Gastrocnemius medialis (tissue), 4 donors: ENCODE results near the gene NDUFB10. TPM values are rescaled to one million over a fixed set of nuclear protein-coding genes. Genes with fewer than 3 reads are reported as not detected.

ENCODE experiments used
- ATAC-seq, 2 donors: fragments of 150-250 bp; one replicate each; pipeline ENCODE4 v1.9.1; 2016
- DNase-seq, 2 donors: peaks; one replicate each; pipeline ENCODE4 v3.0.0-alpha.2; 2019
- H3K27ac ChIP-seq, 4 donors: fragments of 200-600 bp; sonication (generic); 1 replicate in 1 of 4; 2 replicates in 3 of 4; pipeline ENCODE4 v1.5.1; 2016 to 2018; ENCODE audit warnings: mild to moderate bottlenecking in 2 of 4, moderate library complexity in 1 of 4
- H3K27me3 ChIP-seq, 3 donors: fragments of 200-600 bp; sonication (generic) in 2 of 3; 1 replicate in 1 of 3; 2 replicates in 2 of 3; pipeline versions ENCODE4 v1.5.1 to v1.6.0; 2016 to 2019; ENCODE audit warnings: mild to moderate bottlenecking in 1 of 3, moderate library complexity in 1 of 3
- H3K36me3 ChIP-seq, 2 donors: fragments of 200-600 bp; sonication (generic) in 1 of 2; one replicate each; pipeline ENCODE4 v1.5.1; 2017 to 2018
- H3K4me1 ChIP-seq, 2 donors: fragments of 200-600 bp; sonication (generic) in 1 of 2; one replicate each; pipeline ENCODE4 v1.5.1; 2016 to 2017; ENCODE audit warnings: mild to moderate bottlenecking in 2 of 2
- H3K4me3 ChIP-seq, 4 donors: fragments of 200-600 bp; sonication (generic) in 3 of 4; 1 replicate in 1 of 4; 2 replicates in 3 of 4; pipeline ENCODE4 v1.5.1; 2016 to 2019; ENCODE audit warnings: mild to moderate bottlenecking in 2 of 4
- H3K9me3 ChIP-seq, 3 donors: fragments of 200-600 bp; sonication (generic) in 2 of 3; 1 replicate in 1 of 3; 2 replicates in 2 of 3; pipeline ENCODE4 v1.5.1; 2016 to 2019
- CTCF ChIP-seq, 5 experiments: fragments of 450-650 bp in 3 of 5; fragments of 200-600 bp in 2 of 5; sonication (generic) in 2 of 5; IDR thresholded peaks in 4 of 5; conservative IDR thresholded peaks in 1 of 5; 1 replicate in 4 of 5; 2 replicates in 1 of 5; pipeline ENCODE4 v1.5.1; 2016 to 2019; ENCODE audit warnings: antibody characterized with exemption in 5 of 5, mild to moderate bottlenecking in 3 of 5, moderate library complexity in 3 of 5
- POLR2A ChIP-seq, 2 donors: fragments of 450-650 bp; IDR thresholded peaks; one replicate each; pipeline ENCODE4 v1.6.1; 2017; ENCODE audit warnings: antibody characterized with exemption in 2 of 2, mild to moderate bottlenecking in 2 of 2, moderate library complexity in 2 of 2
- in situ Hi-C, 4 donors: fragments of 200-750 bp; cut with MboI; loops; one replicate each; pipeline versions ENCODE4 v1.15.0 to v1.8.0; 2017; ENCODE audit warnings: low sequenced_read_pairs in 4 of 4
- intact Hi-C: fragments of 100-400 bp; cut with DNase I; formaldehyde crosslinking; loops from one replicate; pipeline ENCODE4 v1.15.1; 2023; ENCODE audit warnings: low total_unique reads
- total RNA-seq, 4 donors: library from RNA; depleted of rRNA; stranded (reverse); fragments of >200 nt; gene quantifications; one replicate each; pipeline versions ENCODE4 v1.1.0 to v1.2.3, GENCODE V29; 2016

The NDUFB10 gene
- total RNA-seq, 4 donors from 2014 or later: 530 to 1,014 (median 743) TPM

- in situ Hi-C loops (no loop called here), intact Hi-C loops (no loop called here)
- TF ChIP-seq CTCF (IDR thresholded peaks at IDR 0.05 in 4 of 5, conservative IDR thresholded peaks at IDR 0.05 in 1 of 5) (no peak), POLR2A (IDR thresholded peaks at IDR 0.05) (no peak)
- no peaks in the 10 kb centered on the region for H3K36me3 ChIP-seq
- peaks cover 42 to 47% (median 46%) of the 10 kb centered on the region in 3 donors for H3K27me3 ChIP-seq
- H3K4me1 ChIP-seq: no peaks in the 10 kb centered on the region
- no peaks in the 10 kb centered on the region for H3K9me3 ChIP-seq
- no peak overlapping the region for H3K27ac ChIP-seq
- no peak for ATAC-seq
- no peak for DNase-seq
- H3K4me3 ChIP-seq: no peak overlapping the region
These were observed 35.2 kb upstream of the NDUFB10 start for GRCh38 chr16:1924095-1924494.

GRCh38 chr16:1926271-1926670, 33.1 kb upstream of the NDUFB10 start:
- intact Hi-C loops: no loop called here
- H3K9me3 ChIP-seq: no peaks in the 10 kb centered on the region
- in situ Hi-C loops: loop anchor here in 2 of 4 donors (5.0 kb wide), 2 partner anchors 59 to 64 kb away; no protein-coding TSS in a partner anchor

GRCh38 chr16:1929105-1929504, 30.2 kb upstream of the NDUFB10 start:
- DNase-seq (no peak), ATAC-seq (peak; percentile 20 to 43)
- no peak for TF ChIP-seq CTCF (IDR thresholded peaks at IDR 0.05 in 4 of 5, conservative IDR thresholded peaks at IDR 0.05 in 1 of 5)
- no peak for TF ChIP-seq POLR2A (IDR thresholded peaks at IDR 0.05)
- Histone ChIP-seq H3K27me3 (peaks cover 0 to 2% (median 0%) of the 10 kb centered on the region in 3 donors), H3K4me1 (no peaks in the 10 kb centered on the region), H3K36me3 (no peaks in the 10 kb centered on the region), H3K4me3 (peak overlapping the region; percentile 49 to 69 (median 66)), H3K9me3 (no peaks in the 10 kb centered on the region), H3K27ac (peak overlapping the region; percentile 52 to 83 (median 76))
- in situ Hi-C loops: loop anchor here in 2 of 4 donors (5.0 kb wide), 2 partner anchors 62 to 67 kb away; no protein-coding TSS in a partner anchor
- intact Hi-C loops: loop anchor here (1.0 kb wide), 2 partner anchors 65 to 103 kb away; partner anchors contain the start of gene HAGH

More at GRCh38 chr16:1926271-1926670, 33.1 kb upstream of the NDUFB10 start:
- ATAC-seq (no peak), DNase-seq (no peak)
- Histone ChIP-seq H3K4me1 (no peaks in the 10 kb centered on the region), H3K4me3 (no peak overlapping the region), H3K27me3 (peaks cover 25 to 30% (median 27%) of the 10 kb centered on the region in 3 donors), H3K27ac (no peak overlapping the region), H3K36me3 (no peaks in the 10 kb centered on the region)
- TF ChIP-seq CTCF (IDR thresholded peaks at IDR 0.05 in 4 of 5, conservative IDR thresholded peaks at IDR 0.05 in 1 of 5) (no peak), POLR2A (IDR thresholded peaks at IDR 0.05) (no peak)

GRCh38 chr16:1929578-1930337, 29.6 kb upstream of the NDUFB10 start:
- peak; percentile 85 to 87 for ATAC-seq
- H3K4me3 ChIP-seq: peak overlapping the region; percentile 49 to 69 (median 66)
- intact Hi-C loops (loop anchor here (1.0 to 5.0 kb wide), 3 partner anchors 65 to 147 kb away; partner anchors contain the start of genes HAGH, NUBP2 and SPSB3), in situ Hi-C loops (loop anchor here in 2 of 4 donors (5.0 kb wide), 2 partner anchors 62 to 67 kb away; no protein-coding TSS in a partner anchor)
- H3K36me3 ChIP-seq: no peaks in the 10 kb centered on the region
- H3K4me1 ChIP-seq: no peaks in the 10 kb centered on the region
- H3K27ac ChIP-seq: peak overlapping the region; percentile 52 to 83 (median 76)
- TF ChIP-seq POLR2A (IDR thresholded peaks at IDR 0.05): peak; percentile 17 to 31
- TF ChIP-seq CTCF (IDR thresholded peaks at IDR 0.05 in 4 of 5, conservative IDR thresholded peaks at IDR 0.05 in 1 of 5): peak in 4 of 5 experiments; percentile 100
- H3K27me3 ChIP-seq: no peaks in the 10 kb centered on the region
- no peaks in the 10 kb centered on the region for H3K9me3 ChIP-seq
- DNase-seq: peak; percentile 74 to 84
